Measurements from ENCODE around the gene DHDH.

DNA sequence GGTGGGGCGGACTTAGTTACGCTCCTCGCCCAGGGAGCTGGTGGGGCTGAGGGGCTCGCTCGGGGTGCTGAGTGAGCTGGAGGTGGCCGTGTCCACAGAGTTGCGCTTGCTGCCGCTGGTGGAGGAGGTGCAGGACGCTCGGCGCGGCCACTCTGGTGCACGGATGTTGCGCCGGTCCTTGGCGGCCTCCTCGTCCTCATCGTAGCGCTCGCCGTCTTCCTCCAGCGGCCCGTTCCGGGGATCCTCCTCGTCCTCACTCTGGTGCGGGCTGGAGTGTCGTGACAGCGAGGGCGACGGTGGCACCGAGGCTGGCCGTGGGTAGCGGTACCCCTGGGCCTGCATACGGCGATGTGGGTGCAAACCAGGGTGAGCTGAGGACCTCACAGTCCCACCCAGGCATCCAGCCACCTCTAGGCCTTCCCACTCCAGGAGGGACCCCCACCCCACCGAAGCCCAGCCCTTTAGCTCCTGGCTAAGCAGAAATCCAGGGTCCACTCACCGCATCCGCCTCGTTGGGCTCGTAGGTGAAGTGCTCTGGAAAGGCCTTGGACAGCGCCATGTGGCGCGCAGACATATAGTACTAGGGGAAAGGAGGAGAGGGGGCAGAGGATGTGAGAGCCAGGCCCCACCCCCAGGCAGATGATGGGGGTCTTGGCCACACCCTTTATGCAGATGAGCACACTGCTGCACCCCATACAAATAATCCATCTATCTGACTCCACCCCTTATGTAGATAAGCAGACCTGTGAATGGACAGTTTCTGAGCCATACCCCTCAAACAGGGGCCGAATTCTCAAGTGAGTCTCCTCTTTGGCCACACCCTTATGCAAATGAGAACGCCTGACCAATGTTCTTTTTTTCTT lies 36.0 kb downstream of the DHDH start:
- no peak for TF ChIP-seq YY1 (IDR thresholded peaks at IDR 0.05; ENCODE audit: insufficient read depth, insufficient read length)
- TF ChIP-seq ZNF274 (IDR thresholded peaks at IDR 0.05; ENCODE audit: low read depth, low read length): no peak
- no peak for TF ChIP-seq SUZ12 (IDR thresholded peaks at IDR 0.05; ENCODE audit: extremely low read depth, insufficient read depth, insufficient read length)
